ENCODE results near the gene SLC7A6OS.

Gene SLC7A6OS

DNA sequence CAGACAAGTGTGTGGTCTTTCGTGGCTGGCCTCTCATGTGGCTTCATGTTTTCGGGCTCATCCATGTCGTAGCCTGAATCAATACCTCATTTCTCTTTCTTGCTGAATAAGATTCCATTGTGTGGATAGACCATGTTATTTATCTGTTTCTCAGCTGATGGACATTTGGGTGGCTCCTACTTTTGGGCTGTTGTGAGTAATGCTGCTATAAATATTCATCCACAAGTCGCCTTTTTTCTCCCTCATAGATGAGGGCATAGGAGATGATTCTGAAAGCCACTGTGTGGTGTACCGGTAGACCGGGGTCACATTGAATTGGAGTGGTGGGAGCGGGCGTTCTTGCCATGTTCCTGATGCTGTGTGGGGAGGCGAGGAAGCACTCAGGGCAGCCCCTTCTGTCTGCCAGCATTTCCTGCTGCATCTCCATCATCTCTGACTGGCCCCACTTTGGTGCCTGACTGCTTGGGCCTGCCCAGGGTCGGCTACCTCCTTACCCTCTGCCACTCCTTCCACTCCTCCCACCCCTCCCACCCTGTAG, 40.1 kb upstream of the SLC7A6OS start:
- no peak overlapping the region for H3K4me3 ChIP-seq (ENCODE audit: control insufficient read depth, low read depth, low read length)
- no peak for DNase-seq (ENCODE audit: low read depth)
- TF ChIP-seq, protein P1, sequence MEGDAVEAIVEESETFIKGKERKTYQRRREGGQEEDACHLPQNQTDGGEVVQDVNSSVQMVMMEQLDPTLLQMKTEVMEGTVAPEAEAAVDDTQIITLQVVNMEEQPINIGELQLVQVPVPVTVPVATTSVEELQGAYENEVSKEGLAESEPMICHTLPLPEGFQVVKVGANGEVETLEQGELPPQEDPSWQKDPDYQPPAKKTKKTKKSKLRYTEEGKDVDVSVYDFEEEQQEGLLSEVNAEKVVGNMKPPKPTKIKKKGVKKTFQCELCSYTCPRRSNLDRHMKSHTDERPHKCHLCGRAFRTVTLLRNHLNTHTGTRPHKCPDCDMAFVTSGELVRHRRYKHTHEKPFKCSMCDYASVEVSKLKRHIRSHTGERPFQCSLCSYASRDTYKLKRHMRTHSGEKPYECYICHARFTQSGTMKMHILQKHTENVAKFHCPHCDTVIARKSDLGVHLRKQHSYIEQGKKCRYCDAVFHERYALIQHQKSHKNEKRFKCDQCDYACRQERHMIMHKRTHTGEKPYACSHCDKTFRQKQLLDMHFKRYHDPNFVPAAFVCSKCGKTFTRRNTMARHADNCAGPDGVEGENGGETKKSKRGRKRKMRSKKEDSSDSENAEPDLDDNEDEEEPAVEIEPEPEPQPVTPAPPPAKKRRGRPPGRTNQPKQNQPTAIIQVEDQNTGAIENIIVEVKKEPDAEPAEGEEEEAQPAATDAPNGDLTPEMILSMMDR (conservative IDR thresholded peaks at IDR 0.05; ENCODE audit: control insufficient read depth, insufficient read depth, low read depth, low read length): no peak

DNA sequence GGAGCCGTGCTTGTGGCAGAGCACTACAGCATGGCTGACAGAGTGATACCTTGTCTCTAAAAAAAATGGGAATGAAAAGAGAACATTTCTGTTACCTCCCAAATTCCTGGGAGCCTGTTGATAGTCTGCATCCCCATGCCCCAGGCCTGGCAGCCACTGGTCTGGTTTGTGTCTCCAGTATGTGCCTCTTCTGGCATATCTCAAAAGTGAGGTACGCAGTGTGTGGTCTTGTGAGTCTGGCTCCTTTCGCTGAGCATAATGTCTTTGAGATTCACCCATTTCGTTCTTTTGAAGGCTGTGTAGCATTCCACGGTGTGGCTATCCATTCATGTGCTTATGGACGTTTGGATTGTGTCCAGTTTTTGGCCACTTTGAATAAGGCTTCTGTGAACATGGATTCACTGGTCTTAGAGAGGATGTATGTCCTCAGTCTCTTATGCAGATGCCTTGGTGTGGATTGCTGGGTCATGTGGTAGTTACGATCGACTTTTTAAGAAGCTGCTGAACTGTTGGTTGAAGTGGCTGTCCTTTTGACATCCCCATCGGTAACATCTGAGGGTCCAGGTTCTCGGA, 39.2 kb upstream of the SLC7A6OS start:
- DNase-seq (ENCODE audit: low read depth): no peak
- TF ChIP-seq, protein P1 (conservative IDR thresholded peaks at IDR 0.05; ENCODE audit: control insufficient read depth, insufficient read depth, low read depth, low read length): no peak
- no peak overlapping the region for H3K4me3 ChIP-seq (ENCODE audit: control insufficient read depth, low read depth, low read length)

DNA sequence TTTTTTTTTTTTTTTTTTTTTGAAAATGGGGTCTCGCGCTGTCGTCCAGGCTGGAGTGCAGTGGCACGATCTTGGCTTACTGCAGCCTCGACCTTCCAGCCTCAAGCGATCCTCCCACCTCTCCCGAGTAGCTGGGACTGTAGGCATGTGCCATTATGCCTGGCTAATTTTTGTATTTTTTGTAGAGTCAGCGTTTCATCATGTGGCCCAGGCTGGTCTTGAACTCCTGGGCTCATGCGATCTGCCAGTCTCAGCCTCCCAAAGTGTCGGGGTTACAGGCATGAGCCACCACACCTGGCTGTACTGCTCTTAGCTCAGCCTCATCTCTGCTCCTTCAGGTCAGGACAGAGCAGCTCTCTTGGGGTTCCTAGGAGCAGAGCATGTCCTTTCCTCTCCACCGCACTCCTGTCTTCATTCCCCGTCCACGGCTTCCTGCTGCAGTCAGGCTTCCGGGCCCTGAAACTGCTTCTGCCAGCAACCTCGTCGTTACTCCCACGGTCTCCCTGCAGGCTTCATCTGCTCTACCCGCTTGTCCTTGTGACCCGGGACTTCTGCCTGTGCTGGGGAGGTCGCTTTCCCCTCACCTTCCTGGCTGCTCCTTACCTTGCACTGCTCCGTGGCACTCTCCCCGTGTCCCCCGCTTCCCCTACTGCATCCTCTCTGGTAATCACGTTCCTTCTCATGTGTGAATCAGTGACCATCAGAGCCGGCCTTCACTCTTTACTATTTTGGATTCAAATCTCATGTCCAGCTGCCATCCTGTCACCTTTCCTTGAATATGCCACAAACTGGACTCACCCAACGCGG, 38.1 kb upstream of the SLC7A6OS start:
- TF ChIP-seq, protein P1 (conservative IDR thresholded peaks at IDR 0.05; ENCODE audit: control insufficient read depth, insufficient read depth, low read depth, low read length): no peak
- H3K4me3 ChIP-seq (ENCODE audit: control insufficient read depth, low read depth, low read length): no peak overlapping the region
- DNase-seq (ENCODE audit: low read depth): no peak

DNA sequence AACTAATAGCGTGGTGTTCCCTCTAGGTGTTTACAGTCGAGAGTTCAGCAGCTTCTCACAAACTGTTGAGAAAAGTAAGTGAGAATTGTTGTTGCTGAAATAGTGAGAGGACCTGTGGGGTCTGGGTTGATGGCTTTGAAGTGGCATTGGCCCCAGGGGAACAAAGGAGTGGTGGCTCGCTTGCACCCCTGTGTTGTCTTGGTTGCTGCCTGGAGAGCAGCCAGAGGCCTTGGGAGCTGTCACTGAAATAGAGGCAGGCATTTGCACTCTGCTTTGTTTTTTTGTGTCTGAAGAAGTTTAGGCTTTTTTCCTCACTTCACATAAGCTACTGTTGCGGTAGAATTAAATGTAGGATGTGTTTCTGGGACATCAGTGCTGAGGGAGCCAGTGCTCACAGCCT, 36.9 kb upstream of the SLC7A6OS start:
- TF ChIP-seq, protein P1 (conservative IDR thresholded peaks at IDR 0.05; ENCODE audit: control insufficient read depth, insufficient read depth, low read depth, low read length): no peak
- no peak for DNase-seq (ENCODE audit: low read depth)
- H3K4me3 ChIP-seq (ENCODE audit: control insufficient read depth, low read depth, low read length): no peak overlapping the region

DNA sequence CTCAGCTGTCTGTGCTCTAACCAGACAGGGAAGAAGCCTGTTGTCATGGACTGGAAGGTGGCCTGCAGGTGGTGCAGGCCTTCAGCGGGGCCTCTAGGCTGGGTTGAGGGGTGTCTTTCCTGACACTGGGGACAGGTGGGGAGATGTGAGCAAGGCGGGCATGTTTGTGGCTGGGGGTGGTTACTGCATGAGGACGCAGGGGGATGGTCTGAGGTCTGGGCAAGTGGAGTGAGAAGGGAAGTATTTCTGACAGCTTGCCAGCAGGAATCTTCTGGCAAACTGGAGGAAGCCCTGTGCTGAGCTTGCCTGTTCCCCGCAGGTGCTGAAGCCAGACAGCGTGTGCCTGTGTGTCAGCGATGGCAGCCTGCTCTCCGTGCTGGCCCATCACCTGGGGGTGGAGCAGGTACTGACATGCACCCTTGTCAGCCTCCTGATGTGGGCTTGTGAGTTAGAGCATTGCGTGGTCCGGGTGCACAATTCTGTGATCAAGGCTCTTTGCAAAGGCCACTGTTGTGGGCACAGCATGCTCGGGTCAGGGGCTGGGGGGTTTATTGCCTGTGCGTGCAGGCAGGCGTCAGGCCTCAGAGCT, 36.2 kb upstream of the SLC7A6OS start:
- TF ChIP-seq, protein P1 (conservative IDR thresholded peaks at IDR 0.05; ENCODE audit: control insufficient read depth, insufficient read depth, low read depth, low read length): no peak
- H3K4me3 ChIP-seq (ENCODE audit: control insufficient read depth, low read depth, low read length): no peak overlapping the region
- no peak for DNase-seq (ENCODE audit: low read depth)

DNA sequence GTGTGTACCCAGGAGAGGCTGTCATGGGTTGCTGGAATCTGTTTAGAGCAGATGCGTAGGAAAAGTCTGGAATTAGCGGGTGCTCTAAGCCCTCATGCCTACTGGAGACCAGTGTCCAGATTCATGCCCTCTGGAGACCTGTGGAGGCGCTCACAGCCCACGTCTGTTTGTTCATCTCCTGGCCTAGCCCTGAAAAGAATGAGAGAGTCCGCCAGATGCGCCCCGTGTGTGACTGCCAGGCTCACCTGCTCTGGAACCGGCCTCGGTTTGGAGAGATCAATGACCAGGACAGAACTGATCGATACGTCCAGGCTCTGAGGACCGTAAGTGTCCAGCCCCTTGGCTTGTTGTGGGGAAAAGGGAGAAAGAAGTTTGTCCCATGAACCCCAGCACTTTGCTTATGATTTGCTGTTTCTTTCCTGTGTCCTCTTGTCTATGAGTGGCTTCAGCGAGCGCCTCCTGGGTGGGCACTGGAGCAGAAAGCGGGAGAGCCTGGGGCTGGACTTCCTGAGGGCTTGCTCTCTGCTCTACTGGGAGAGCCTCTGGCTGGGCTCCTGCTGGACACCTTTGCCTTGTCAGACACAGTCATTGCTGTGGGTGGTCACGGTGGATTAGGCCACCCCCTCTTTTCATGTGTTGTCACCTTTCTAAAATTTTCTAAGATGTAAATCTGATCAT, 35.4 kb upstream of the SLC7A6OS start:
- DNase-seq (ENCODE audit: low read depth): no peak
- TF ChIP-seq, protein P1 (conservative IDR thresholded peaks at IDR 0.05; ENCODE audit: control insufficient read depth, insufficient read depth, low read depth, low read length): no peak
- no peak overlapping the region for H3K4me3 ChIP-seq (ENCODE audit: control insufficient read depth, low read depth, low read length)
